IPS-18a (cell line): ENCODE results near the gene KCTD15.

ENCODE experiments used
- H3K27ac ChIP-seq: one replicate; pipeline ENCODE4 v1.5.1; 2013; ENCODE audit warnings: low read length
- H3K27me3 ChIP-seq: one replicate; pipeline ENCODE4 v1.6.1; 2013; ENCODE audit warnings: mild to moderate bottlenecking, low read length; ENCODE audit not compliant: control insufficient read depth, insufficient read depth
- H3K36me3 ChIP-seq: one replicate; pipeline ENCODE4 v1.6.1; 2013; ENCODE audit warnings: low read depth, low read length; ENCODE audit not compliant: control insufficient read depth
- H3K4me1 ChIP-seq: one replicate; pipeline ENCODE4 v1.6.1; 2013; ENCODE audit warnings: low read depth, low read length; ENCODE audit not compliant: control insufficient read depth
- H3K4me3 ChIP-seq: one replicate; pipeline ENCODE4 v1.5.1; 2013; ENCODE audit warnings: low read length
- H3K9ac ChIP-seq: one replicate; pipeline ENCODE4 v1.6.1; 2013; ENCODE audit warnings: mild to moderate bottlenecking, low read length, moderate library complexity
- H3K9me3 ChIP-seq: one replicate; pipeline ENCODE4 v1.6.1; 2013; ENCODE audit warnings: low read depth, low read length; ENCODE audit not compliant: control insufficient read depth

Gene KCTD15

GRCh38 chr19:33781415-33781935 lies 15.2 kb upstream of the KCTD15 start:
- Histone ChIP-seq H3K4me3 (no peak overlapping the region), H3K9me3 (no peaks in the 10 kb centered on the region), H3K27me3 (peaks cover 18% of the 10 kb centered on the region), H3K36me3 (no peaks in the 10 kb centered on the region), H3K9ac (no peak overlapping the region), H3K27ac (no peak overlapping the region), H3K4me1 (peaks cover 4% of the 10 kb centered on the region)

- H3K4me3 ChIP-seq: no peak overlapping the region
- peaks cover 18% of the 10 kb centered on the region for H3K27me3 ChIP-seq
Observed at GRCh38 chr19:33781996-33782395, 14.7 kb upstream of the KCTD15 start.

DNA sequence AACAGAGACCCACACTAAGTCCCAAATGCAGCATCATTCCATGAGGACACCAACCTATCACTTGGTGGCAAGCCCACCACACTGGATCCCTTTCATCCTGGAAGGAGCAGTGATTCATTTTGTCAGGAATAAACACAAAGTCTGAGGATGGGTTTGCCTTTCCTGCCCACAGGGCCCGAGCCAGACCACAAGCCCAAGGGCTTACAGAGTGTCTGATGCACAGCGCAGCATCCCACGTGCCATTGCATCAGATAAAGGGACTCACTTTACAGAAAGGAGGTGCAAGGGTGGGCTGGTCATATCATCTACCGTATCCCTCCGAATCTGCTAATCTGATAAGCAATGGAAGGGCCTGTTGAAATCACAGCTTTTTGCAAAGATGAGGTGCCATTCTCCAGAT lies 12.2 kb upstream of the KCTD15 start:
- Histone ChIP-seq H3K9me3 (no peaks in the 10 kb centered on the region), H3K27me3 (peaks cover 5% of the 10 kb centered on the region), H3K4me1 (no peaks in the 10 kb centered on the region), H3K27ac (no peak overlapping the region), H3K9ac (no peak overlapping the region), H3K36me3 (no peaks in the 10 kb centered on the region), H3K4me3 (no peak overlapping the region)

More at GRCh38 chr19:33781996-33782395, 14.7 kb upstream of the KCTD15 start:
- no peak overlapping the region for H3K27ac ChIP-seq
- H3K36me3 ChIP-seq: no peaks in the 10 kb centered on the region
- H3K9ac ChIP-seq: no peak overlapping the region
- H3K4me1 ChIP-seq: peaks cover 4% of the 10 kb centered on the region
- H3K9me3 ChIP-seq: no peaks in the 10 kb centered on the region

- Histone ChIP-seq H3K27me3 (no peaks in the 10 kb centered on the region), H3K9ac (no peak overlapping the region), H3K4me1 (no peaks in the 10 kb centered on the region), H3K27ac (no peak overlapping the region), H3K9me3 (no peaks in the 10 kb centered on the region), H3K4me3 (no peak overlapping the region), H3K36me3 (no peaks in the 10 kb centered on the region)
Observed at GRCh38 chr19:33785795-33786194, 10.9 kb upstream of the KCTD15 start.

- Histone ChIP-seq H3K36me3 (no peaks in the 10 kb centered on the region), H3K9ac (no peak overlapping the region), H3K27ac (no peak overlapping the region), H3K4me3 (no peak overlapping the region), H3K4me1 (no peaks in the 10 kb centered on the region), H3K27me3 (no peaks in the 10 kb centered on the region), H3K9me3 (no peaks in the 10 kb centered on the region)
Observed at GRCh38 chr19:33788676-33789075, 8.0 kb upstream of the KCTD15 start.

- Histone ChIP-seq H3K27me3 (no peaks in the 10 kb centered on the region), H3K4me3 (no peak overlapping the region), H3K9ac (no peak overlapping the region), H3K4me1 (peaks cover 6% of the 10 kb centered on the region), H3K9me3 (no peaks in the 10 kb centered on the region), H3K36me3 (no peaks in the 10 kb centered on the region), H3K27ac (no peak overlapping the region)
Observed at GRCh38 chr19:33789344-33789743, 7.3 kb upstream of the KCTD15 start.

GRCh38 chr19:33794683-33795369 lies 1.8 kb upstream of the KCTD15 start:
- peaks cover 22% of the 10 kb centered on the region for H3K4me1 ChIP-seq
- H3K27me3 ChIP-seq: no peaks in the 10 kb centered on the region
- H3K36me3 ChIP-seq: no peaks in the 10 kb centered on the region
- peak overlapping the region; percentile 83 for H3K9ac ChIP-seq
- peak overlapping the region; percentile 70 for H3K4me3 ChIP-seq
- no peak overlapping the region for H3K27ac ChIP-seq
- no peaks in the 10 kb centered on the region for H3K9me3 ChIP-seq

DNA sequence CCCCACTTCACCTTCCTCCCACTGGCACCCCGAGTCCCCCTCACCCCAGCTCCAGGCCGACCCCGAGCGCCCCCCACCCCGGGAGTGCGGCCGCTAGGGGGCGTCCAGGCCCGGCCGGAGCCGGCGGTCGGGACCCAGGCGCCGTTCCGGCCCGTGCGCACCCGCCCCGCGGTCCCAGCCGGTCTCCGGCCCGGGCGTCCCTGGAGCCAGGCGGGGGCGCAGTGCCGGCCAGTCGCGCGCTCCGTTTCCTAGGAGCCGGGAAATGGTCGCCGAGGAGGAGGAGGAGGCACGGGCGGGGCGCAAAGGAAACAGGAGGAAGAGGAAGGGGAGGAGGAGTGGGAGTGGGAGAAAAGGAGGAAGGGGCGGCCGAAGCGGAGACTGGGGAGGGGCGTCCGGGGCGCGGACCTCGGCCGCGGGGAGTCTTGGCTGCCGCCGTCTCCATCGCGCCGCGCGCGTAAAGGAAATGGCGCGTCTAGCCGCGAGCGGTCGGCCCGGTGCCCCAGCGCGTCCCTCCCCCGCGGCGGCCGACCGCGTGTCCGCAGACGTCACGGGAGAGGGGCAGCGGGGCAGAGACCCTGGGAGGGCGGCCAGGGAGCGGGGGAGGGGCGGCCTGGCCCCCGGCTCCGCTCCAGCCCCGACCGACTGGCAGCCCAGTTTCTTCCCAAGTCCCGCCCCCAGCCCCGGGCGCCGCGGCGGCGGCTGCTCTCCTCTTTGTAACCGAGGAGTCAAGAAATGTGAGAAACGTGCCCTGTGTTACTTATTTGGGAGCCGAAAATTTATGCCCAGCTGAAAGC lies 1.1 kb upstream of the KCTD15 start:
- H3K9ac ChIP-seq: peak overlapping the region; percentile 83
- peaks cover 24% of the 10 kb centered on the region for H3K4me1 ChIP-seq
- peak overlapping the region; percentile 24 for H3K27ac ChIP-seq
- no peaks in the 10 kb centered on the region for H3K36me3 ChIP-seq
- peak overlapping the region; percentile 70 for H3K4me3 ChIP-seq
- no peaks in the 10 kb centered on the region for H3K27me3 ChIP-seq
- no peaks in the 10 kb centered on the region for H3K9me3 ChIP-seq

DNA sequence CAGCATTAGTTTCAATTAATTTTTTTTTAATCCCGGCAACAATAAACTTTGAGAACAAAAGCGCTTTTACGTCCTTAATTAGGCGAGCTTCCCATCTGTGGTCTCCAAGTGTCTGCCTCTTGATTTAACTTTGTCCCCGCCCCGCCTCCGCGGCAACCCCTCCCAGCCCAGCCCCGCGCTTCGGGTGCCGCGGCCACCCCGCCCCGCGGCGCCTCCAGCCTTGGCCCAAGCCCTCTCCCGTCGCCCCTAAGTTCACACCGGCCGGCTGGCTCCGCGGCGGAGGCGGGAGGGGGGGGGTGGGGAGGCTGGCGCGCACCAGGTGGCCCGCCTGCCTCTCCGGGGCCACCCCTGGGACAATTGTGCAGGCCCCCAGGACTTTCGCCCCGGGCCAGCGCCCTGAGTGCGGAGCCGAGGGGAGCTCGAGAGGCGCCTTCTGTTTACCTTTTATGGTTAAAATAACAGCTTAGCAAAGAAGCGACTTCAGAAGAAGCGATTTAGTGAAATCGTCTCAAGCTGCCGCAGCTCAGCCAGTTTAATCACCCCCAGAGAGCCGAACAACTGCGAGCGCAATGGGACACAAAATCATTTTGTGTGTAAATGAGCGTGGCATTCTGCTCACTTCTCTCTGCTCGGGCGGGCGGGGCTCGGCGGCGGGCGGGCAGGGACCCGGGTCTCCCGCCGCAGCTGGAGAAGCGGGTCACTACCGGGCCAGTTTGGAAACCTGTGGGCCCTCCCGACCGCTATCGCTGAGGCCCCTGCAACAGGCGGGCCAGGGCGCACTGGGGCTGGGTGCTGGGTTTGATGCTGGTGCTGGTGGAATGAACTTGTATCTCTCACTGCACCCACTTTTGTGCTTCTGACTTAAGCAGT lies 1.4 kb downstream of the KCTD15 start:
- Histone ChIP-seq H3K9me3 (no peaks in the 10 kb centered on the region), H3K4me1 (peaks cover 24% of the 10 kb centered on the region), H3K27me3 (no peaks in the 10 kb centered on the region), H3K27ac (no peak overlapping the region), H3K4me3 (peak overlapping the region; percentile 77), H3K36me3 (peaks cover 24% of the 10 kb centered on the region), H3K9ac (peak overlapping the region; percentile 84)

GRCh38 chr19:33798681-33799111 lies 2.0 kb downstream of the KCTD15 start:
- peak overlapping the region; percentile 47 for H3K9ac ChIP-seq

GRCh38 chr19:33799476-33799875 lies 2.8 kb downstream of the KCTD15 start:
- no peaks in the 10 kb centered on the region for H3K9me3 ChIP-seq
- H3K27ac ChIP-seq: no peak overlapping the region
- H3K36me3 ChIP-seq: peaks cover 38% of the 10 kb centered on the region
- no peaks in the 10 kb centered on the region for H3K27me3 ChIP-seq
- H3K4me3 ChIP-seq: peak overlapping the region; percentile 77
- H3K4me1 ChIP-seq: peaks cover 17% of the 10 kb centered on the region
- H3K9ac ChIP-seq: no peak overlapping the region

More at GRCh38 chr19:33798681-33799111, 2.0 kb downstream of the KCTD15 start:
- Histone ChIP-seq H3K4me3 (peak overlapping the region; percentile 77), H3K36me3 (peaks cover 31% of the 10 kb centered on the region), H3K9me3 (no peaks in the 10 kb centered on the region), H3K4me1 (peaks cover 24% of the 10 kb centered on the region), H3K27ac (no peak overlapping the region), H3K27me3 (no peaks in the 10 kb centered on the region)
